ENCODE data around the gene PIGR.
A peak's percentile ranks its signal among the peaks of the same experiment; 100 is the strongest.

The PIGR gene

DNA sequence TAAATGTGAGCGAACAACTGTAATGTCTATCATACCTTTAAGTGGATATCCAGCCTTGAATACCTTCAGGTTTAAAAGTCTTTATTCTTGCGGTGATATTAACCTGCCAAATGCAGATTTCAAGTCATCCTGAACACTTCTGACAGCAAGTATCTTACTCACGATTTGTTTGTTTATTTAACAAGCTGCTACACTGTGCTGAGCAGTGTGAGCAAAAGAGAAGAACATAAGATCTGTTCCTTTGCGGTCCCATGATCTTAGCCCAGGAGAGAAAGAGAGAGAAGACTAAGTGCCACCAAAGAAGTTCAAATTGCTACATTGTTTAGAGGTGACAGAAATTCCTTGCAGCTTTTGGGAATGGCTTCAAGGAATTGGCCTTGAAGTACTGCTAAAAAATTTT lies 58.6 kb downstream of the PIGR start:
- ATAC-seq: no peak

- ATAC-seq: no peak
Measured at GRCh38 chr1:206886831-206887230, 59.4 kb downstream of the PIGR start.

DNA sequence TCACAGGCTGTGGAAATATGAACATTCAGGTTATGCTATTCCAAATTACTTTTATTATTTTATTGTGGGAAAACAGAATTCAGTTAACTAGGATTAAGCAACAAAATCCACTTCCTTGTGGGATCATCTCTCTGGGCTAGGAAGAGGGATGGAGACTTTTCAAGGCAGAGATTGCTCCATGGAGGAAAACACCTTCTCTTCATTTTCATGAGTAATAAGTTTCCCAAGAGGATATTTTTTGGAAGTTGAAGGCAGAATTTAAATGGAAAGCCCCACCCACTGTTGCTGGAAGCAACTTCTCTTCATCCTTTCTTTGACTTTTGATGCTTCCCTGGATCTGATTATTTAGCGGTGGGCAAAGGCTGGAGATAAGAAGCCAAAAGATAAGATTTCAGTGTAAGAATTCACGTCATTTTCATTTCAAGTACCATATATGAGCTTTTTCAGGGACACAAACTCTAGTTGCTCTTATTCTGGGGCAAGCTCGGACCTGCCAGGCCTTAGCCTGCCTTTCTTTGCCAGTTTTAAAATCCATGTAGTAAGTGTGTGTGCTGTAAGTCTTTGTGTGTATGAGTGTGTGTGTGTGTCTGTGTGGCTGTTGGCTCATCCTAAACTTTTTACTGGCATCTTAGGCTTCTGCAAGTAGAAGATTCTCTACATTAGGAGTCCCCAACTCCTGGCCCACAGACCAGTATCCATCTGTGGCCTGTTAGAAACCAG lies 60.8 kb downstream of the PIGR start:
- ATAC-seq: no peak

- ATAC-seq: no peak
Measured at GRCh38 chr1:206883876-206884275, 62.4 kb downstream of the PIGR start.

DNA sequence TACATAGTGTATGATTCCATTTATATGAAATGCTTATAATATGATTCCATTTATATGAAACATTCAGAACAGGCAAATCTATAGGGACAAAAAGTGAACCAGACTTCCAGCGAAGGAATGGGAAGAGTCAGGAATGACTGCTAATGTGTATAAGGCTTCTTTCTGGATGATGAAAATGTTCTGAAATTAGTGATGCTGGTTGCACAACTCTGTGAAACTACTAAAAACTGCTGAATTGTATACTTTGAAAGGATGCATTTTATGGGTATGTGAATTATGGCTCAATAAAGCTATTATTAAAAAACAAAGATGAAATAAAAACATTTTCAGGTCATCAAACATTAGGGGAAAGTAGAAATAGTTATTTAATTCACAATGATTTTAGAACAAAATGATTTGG lies 63.1 kb downstream of the PIGR start:
- ATAC-seq: no peak

DNA sequence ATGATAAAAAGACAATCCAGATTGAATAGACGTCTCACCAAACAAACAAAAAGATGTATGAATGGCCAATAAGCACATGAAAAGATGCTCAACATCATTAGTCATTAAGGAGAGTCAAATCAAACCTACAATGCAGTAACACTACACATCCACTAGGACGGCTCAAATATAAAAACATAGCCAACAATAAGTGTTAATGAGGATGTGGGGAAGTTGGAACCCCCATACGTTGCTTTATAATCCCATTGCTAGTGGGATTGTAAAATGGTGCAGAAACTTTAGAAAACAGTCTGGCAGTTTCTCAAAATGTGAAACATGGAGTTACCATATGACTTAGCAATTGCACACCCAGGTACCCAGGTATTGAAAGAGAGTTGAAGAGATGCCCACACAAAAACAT lies 63.7 kb downstream of the PIGR start:
- no peak for ATAC-seq

DNA sequence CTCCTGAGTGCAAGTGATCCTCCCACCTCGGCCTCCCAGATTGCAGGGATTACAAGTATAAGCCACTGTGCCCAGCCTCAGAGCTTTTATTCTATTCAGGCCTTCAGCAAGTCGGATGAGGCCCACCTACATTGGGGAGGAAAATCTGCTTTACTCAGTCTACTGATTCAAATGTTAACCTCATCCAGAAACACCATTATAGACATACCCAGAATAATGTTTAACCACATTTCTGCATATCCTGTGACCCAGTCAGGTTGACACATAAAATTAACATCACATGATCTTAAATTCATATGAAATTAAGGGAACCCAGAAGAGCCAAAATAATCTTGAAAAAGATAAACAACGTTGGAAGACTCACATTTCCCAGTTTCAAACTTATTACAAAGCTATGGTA lies 66.0 kb downstream of the PIGR start:
- peak; percentile 58 to 89 for ATAC-seq
